Pons (tissue), 1 donor: ENCODE measurements around the gene AARS2.
A peak's percentile ranks its signal among the peaks of the same experiment; 100 is the strongest.

ENCODE experiments used
- DNase-seq: peaks from one replicate; pipeline ENCODE4 v3.0.0-alpha.2; 2016; ENCODE audit warnings: low spot score

Gene AARS2

GRCh38 chr6:44275749-44276648, 37.1 kb downstream of the AARS2 start:
- no peak for DNase-seq

GRCh38 chr6:44275271-44275748, 37.8 kb downstream of the AARS2 start:
- no peak for DNase-seq

GRCh38 chr6:44273617-44274016, 39.5 kb downstream of the AARS2 start:
- no peak for DNase-seq

- DNase-seq: no peak
Measured at GRCh38 chr6:44272999-44273566, 40.1 kb downstream of the AARS2 start.

DNA sequence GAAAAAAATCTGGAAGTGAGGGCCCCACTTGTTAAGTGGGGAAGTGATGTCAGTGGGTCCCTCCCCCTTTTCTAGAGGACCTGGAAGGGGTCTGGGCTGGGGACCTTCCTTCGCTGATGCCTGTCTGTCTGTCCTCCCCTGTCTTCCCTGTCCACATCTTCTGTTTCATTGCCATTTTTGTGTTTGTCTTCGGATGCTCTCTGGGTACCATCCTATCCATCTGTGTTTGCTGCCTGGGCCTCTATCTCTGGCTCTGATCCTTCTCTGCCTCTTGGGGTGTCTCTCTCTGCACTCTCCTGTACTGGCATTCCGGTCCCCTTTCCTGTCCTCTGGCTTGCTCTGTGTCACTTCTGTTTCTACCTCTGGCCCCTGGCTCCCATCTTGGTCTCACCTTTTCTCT, 40.6 kb downstream of the AARS2 start:
- DNase-seq: no peak

DNA sequence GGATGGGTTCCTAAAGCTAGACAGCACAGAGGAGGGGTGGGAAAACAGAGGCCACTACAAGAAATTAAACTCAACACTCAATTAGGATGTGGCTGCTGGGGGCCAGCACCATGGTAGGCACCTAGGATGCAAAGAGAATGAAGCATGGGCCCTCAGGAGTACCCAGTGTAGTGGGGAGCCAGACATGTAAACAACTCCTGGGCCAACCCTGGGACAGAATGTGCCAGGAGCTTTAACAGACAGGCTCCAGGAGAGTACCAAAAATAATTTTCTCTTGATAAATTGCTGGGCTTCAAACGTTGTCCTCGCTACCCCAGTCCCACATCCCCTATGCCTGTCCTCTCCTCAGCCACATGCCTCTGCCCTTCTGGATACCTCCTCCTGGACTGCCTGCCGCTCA, 41.2 kb downstream of the AARS2 start:
- no peak for DNase-seq

DNA sequence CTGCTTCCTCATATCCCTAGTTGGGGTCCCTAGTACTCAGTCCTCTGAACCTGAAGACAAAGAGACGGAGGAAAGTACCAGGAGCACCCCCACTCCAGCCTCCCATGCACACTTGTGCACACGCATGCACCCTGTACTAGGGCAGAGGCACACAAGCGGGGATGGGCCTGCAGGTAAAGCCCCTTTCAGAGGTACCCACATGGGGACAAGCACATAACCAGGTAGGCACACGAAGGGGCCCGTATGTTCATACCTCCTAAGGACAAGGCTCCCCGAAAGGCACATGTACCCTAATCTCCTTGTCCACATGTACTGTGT, 41.8 kb downstream of the AARS2 start:
- no peak for DNase-seq

DNA sequence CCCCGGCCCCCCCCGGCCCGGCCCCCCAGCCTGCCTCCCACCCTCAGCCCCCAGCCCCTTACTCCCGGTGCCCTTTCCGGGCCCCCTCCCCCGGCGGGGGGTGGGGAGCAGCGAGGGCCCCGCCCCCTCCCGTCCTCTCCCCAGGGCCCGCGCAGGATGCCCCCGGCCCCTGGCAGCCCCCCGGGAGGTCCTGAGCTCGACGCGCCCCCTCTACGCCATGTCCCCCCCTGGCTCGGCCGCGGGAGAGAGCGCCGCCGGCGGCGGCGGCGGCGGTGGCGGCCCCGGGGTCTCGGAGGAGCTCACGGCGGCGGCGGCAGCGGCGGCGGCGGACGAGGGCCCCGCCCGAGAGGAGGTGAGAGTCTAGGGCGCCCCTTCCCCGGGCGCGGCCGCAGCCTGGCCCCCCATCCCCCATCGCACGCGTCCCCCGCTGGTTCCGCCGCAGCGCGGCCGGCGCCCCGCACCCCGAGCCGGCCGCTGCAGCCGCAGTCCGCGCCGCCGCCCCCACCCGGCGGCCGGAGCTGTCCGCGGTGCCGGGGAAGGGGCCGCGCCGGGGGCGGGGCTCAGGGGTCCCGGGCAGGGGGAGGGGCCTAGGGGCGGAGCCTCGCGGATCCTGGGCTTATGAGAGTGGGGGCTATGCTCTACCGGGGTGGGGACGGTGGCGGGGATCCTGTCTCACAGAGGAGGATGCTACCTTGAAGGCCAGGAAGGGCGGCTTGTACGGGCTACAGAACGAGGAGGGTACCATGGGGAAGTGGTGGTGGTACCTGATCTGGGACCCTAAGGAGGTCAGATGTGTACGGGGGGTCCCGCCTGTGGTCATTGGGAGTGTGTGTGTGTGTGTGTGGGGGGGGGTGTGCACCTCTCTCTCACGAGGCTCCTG, 42.4 kb downstream of the AARS2 start:
- no peak for DNase-seq

- no peak for DNase-seq
Measured at GRCh38 chr6:44269921-44270525, 43.1 kb downstream of the AARS2 start, which contains the start of gene TMEM151B. Gene TMEM151B (plus strand): TSS chr6:44270450. CDS start chr6:44270743, 293 bp downstream.

- DNase-seq: no peak
Measured at GRCh38 chr6:44269178-44269920, 43.8 kb downstream of the AARS2 start.

- DNase-seq: peak; percentile 54
Measured at GRCh38 chr6:44268095-44268628, 45.0 kb downstream of the AARS2 start.

GRCh38 chr6:44267252-44267651, 45.9 kb downstream of the AARS2 start:
- DNase-seq: no peak

DNA sequence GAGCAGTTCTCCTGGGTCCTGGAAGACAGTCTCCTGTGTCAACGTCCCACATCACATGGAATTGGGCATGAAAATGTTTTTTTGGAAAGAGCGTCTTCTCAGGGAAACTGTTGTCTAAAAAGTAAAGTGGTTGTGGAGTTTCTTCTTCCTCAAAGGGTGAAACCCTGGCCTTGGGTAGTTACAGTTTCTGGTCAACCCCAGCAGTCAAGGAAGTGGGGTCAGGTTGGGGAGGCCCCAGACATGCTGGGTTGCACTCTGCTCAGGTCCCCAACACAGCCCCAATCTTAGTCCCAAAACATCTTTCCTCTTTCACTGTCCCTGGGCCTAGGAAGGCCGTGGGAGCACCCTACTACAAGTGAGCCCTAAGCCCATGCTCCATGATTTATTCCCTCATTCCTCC, 46.8 kb downstream of the AARS2 start:
- DNase-seq: no peak

- no peak for DNase-seq
Measured at GRCh38 chr6:44265722-44266233, 47.4 kb downstream of the AARS2 start.

DNA sequence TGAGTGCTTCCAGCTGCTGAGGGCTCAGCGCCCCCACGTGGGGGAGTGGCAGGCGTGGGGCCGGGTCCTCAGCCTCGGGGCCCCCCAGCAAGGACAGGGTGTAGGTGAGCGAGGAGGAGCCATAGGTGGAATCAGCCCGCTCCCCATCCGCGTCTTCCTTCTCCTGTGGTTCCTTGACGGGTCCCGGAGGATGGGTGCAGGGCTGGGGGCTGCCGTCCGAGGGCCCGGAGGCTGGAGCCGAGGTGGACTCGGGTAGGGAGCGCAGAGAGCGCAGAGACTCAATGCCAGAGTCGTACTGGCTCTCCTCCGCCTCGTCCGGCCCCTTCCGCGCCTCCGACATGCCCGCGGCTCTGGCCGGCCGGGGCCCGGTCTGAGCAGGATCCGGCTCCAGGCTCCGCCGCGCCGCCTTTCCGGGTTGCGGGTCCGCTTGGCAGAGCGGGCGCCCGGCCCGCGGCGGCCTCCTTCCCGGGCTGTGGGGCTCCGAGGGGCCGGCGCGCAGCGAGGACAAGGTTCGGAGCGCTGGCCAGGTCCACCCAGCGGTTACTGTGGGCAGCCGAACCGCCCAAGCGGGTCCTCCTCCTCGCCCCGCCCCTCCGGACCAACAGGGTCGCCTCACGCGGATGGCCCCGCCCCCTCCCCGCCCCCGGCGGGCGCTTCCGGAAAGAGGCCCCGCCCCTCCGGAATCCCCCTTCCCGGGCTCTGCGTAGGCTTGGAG, 48.0 kb downstream of the AARS2 start, which contains the start of gene NFKBIE:
Gene NFKBIE, minus strand, starts transcription at position 545 of the 715 bp plus-strand sequence. Its CDS starts 205 bp downstream, at position 340.
- DNase-seq: peak; percentile 87

DNA sequence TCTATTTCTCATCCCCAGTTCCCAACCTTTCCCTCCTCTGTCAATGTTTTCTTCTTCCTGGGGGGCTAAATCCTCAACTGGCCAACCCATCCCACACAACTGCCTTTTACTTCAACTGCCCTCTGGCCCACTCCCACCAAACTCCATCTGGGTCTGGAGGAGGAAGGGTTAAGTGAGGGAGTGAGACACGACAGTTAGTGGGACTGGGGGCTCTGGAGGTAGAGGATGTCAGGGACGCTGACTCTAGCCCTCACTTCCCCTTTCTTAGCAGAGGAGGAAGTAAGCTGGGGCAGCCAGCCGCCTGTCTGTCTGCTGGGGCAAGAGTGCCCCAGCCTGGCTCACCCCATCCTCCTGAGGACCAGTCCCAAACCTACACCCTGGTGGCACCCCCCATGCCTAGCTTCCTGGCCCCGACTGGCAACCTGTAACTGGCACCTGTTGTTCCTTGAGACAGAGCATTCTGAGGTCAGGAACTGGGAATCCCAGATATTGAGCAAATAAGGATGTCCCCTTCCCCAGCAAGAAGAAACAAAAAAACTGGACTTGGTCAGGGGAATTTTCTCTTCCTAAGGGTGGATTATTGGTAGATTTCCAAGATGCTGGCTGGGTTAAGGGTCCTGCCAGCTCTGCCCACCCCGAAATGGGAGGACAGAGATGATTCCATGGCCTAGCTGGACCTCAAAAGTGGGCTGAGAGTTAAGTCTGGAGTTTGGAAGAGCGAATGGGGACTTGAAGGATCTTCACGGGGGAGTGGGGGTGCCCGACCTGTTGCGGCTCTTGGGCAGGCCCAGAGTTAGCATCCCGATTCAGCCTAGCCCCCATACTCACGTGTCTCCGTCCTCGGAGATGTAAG, 48.8 kb downstream of the AARS2 start:
- peak; percentile 60 for DNase-seq

GRCh38 chr6:44263354-44264100, 49.6 kb downstream of the AARS2 start:
- DNase-seq: no peak
